GM21423 (cell line): ENCODE results near the gene CHST7.

Experiments used
- ATAC-seq: cut with Tn5 transposase; IDR thresholded peaks from one replicate; pipeline ENCODE4 v1.9.1; 2021; ENCODE audit warnings: mild to moderate bottlenecking, moderate library complexity; ENCODE audit not compliant: unreplicated experiment

CHST7 gene

GRCh38 chrX:46643636-46644035 is 70.1 kb downstream of the CHST7 start:
- no peak for ATAC-seq

DNA sequence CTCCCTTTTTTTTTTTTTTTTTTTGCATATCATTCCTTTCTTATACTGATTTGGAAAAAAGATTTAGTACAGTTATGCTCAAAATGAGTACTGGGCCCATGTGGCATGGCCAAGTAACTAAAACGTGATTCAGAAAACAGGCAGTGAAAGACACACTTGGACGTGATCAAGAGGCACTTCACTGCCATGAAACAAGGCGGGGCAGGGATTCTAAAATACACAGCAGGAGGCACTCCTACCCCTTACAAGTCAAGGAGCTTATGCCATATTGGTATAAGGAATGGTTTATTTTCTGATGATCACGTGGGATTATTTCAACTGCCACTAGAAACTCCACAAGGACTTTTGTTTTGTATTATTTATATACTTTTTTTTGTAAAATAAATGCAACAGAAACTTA is 72.0 kb downstream of the CHST7 start:
- ATAC-seq = no peak

- no peak for ATAC-seq
Observed at GRCh38 chrX:46647251-46647650, 73.7 kb downstream of the CHST7 start.
